Liver (tissue), 9 donors: ENCODE results near the gene ELL3. TPM values are rescaled to one million over a fixed set of nuclear protein-coding genes. Genes with fewer than 3 reads are reported as not detected.

Source experiments
- DNase-seq: peaks from one replicate; pipeline ENCODE4 v3.0.0-alpha.2; 2017; ENCODE audit warnings: low spot score
- H3K27ac ChIP-seq, 2 donors: one replicate each; pipeline ENCODE4 v1.7.0; 2013; ENCODE audit warnings: inconsistent platforms in 2 of 2, low read length in 2 of 2, control low read depth in 1 of 2, low read depth in 1 of 2, mild to moderate bottlenecking in 1 of 2
- H3K27me3 ChIP-seq, 4 donors: one replicate each; pipeline versions ENCODE4 v1.6.1 to v1.7.0; 2013; ENCODE audit warnings: low read length in 3 of 4, inconsistent platforms in 1 of 4, mild to moderate bottlenecking in 1 of 4, moderate library complexity in 1 of 4; ENCODE audit not compliant: control insufficient read depth in 4 of 4, insufficient read depth in 4 of 4
- H3K36me3 ChIP-seq, 4 donors: one replicate each; pipeline versions ENCODE4 v1.6.1 to v1.7.0; 2013; ENCODE audit warnings: low read length in 3 of 4, mild to moderate bottlenecking in 3 of 4, low read depth in 1 of 4, moderate library complexity in 1 of 4; ENCODE audit not compliant: control insufficient read depth in 4 of 4, insufficient read depth in 3 of 4
- H3K4me1 ChIP-seq, 4 donors: one replicate each; pipeline versions ENCODE4 v1.6.1 to v1.7.0; 2013; ENCODE audit warnings: low read length in 3 of 4, mild to moderate bottlenecking in 3 of 4, moderate library complexity in 1 of 4; ENCODE audit not compliant: control insufficient read depth in 4 of 4, insufficient read depth in 4 of 4
- H3K4me3 ChIP-seq, 3 donors: one replicate each; pipeline versions ENCODE4 v1.6.1 to v1.7.0; 2013; ENCODE audit warnings: low read length in 3 of 3, control low read depth in 1 of 3, low read depth in 1 of 3, mild to moderate bottlenecking in 1 of 3
- H3K9ac ChIP-seq, 2 donors: one replicate each; pipeline ENCODE4 v1.7.0; 2013; ENCODE audit warnings: low read length in 2 of 2, mild to moderate bottlenecking in 2 of 2, moderate library complexity in 2 of 2, control low read depth in 1 of 2, low read depth in 1 of 2
- H3K9me3 ChIP-seq, 4 donors: one replicate each; pipeline versions ENCODE4 v1.6.1 to v1.7.0; 2013; ENCODE audit warnings: low read length in 3 of 4; ENCODE audit not compliant: control insufficient read depth in 4 of 4
- EGR1 ChIP-seq, 2 donors: IDR thresholded peaks; 2 replicates each; pipeline ENCODE4 v1.6.1; 2016 to 2018; ENCODE audit warnings: antibody characterized with exemption in 2 of 2, low read depth in 2 of 2
- FOXA1 ChIP-seq: IDR thresholded peaks from 2 replicates; pipeline ENCODE4 v1.6.1; 2016; ENCODE audit warnings: antibody characterized with exemption
- FOXA2 ChIP-seq: IDR thresholded peaks from 2 replicates; pipeline ENCODE4 v1.6.1; 2016; ENCODE audit warnings: antibody characterized with exemption
- GABPA ChIP-seq, 2 donors: IDR thresholded peaks in 1 of 2; conservative IDR thresholded peaks in 1 of 2; 2 replicates each; pipeline ENCODE4 v1.6.1; 2016; ENCODE audit warnings: antibody characterized with exemption in 2 of 2, mild to moderate bottlenecking in 1 of 2, moderate library complexity in 1 of 2
- HNF4A ChIP-seq, 2 donors: conservative IDR thresholded peaks; 2 replicates each; pipeline ENCODE4 v1.6.1; 2016; ENCODE audit warnings: antibody characterized with exemption in 2 of 2, mild to moderate bottlenecking in 2 of 2
- HNF4G ChIP-seq: IDR thresholded peaks from 2 replicates; pipeline ENCODE4 v1.6.1; 2016; ENCODE audit warnings: antibody characterized with exemption
- JUND ChIP-seq, 2 donors: IDR thresholded peaks; 2 replicates each; pipeline ENCODE4 v1.6.1; 2016; ENCODE audit warnings: antibody characterized with exemption in 2 of 2
- NR2F2 ChIP-seq: IDR thresholded peaks from 2 replicates; pipeline ENCODE4 v1.6.1; 2016; ENCODE audit warnings: antibody characterized with exemption
- RAD21 ChIP-seq, 2 donors: IDR thresholded peaks; 2 replicates each; pipeline ENCODE4 v1.6.1; 2016; ENCODE audit warnings: antibody characterized with exemption in 2 of 2, mild to moderate bottlenecking in 2 of 2
- RXRA ChIP-seq, 2 donors: IDR thresholded peaks; 2 replicates each; pipeline ENCODE4 v1.6.1; 2017 to 2018; ENCODE audit warnings: antibody characterized with exemption in 2 of 2, mild to moderate bottlenecking in 1 of 2
- SP1 ChIP-seq: IDR thresholded peaks from 2 replicates; pipeline ENCODE4 v1.6.1; 2018; ENCODE audit warnings: antibody characterized with exemption, mild to moderate bottlenecking
- TAF1 ChIP-seq: conservative IDR thresholded peaks from 2 replicates; pipeline ENCODE4 v1.6.1; 2016; ENCODE audit warnings: antibody characterized with exemption, mild to moderate bottlenecking
- YY1 ChIP-seq: IDR thresholded peaks from 2 replicates; pipeline ENCODE4 v1.6.1; 2016; ENCODE audit warnings: antibody characterized with exemption, mild to moderate bottlenecking
- WGBS: extraction: QIAGEN DNeasy Blood & Tissue Kit; methylation state at CpG from one replicate; pipeline ENCODE4 v1.1.7; 2013; 5-methylcytosine and 5-hydroxymethylcytosine counted together
- polyA plus RNA-seq, 2 donors: library from polyadenylated mRNA; stranded (reverse) in 1 of 2; unstranded in 1 of 2; fragments of 200-250 nt in 1 of 2; fragments of >200 nt in 1 of 2; fragmentation: Nextera tagmentation in 1 of 2; extraction: Ambion mirVana in 1 of 2; gene quantifications; one replicate each; pipeline versions ENCODE4 v1.2.1 to v1.2.3, GENCODE V29; 2013 to 2015
- total RNA-seq, 2 donors: library from RNA; depleted of rRNA; stranded (reverse); fragments of >200 nt; gene quantifications; one replicate each; pipeline ENCODE4 v1.2.3, GENCODE V29; 2014
- TF ChIP-seq, protein P1 (sequence below): IDR thresholded peaks from 2 replicates; pipeline ENCODE4 v1.6.1; 2016; ENCODE audit warnings: antibody characterized with exemption
- TF ChIP-seq, protein P2 (sequence below): fragments of 150-350 bp; IDR thresholded peaks from 2 replicates; pipeline ENCODE4 v1.5.1; 2017; ENCODE audit warnings: improper control_type of control experiment, low read depth, low read length; ENCODE audit not compliant: missing input control
- TF ChIP-seq, protein P3 (sequence below): IDR thresholded peaks from 2 replicates; pipeline ENCODE4 v1.6.1; 2016; ENCODE audit warnings: antibody characterized with exemption
- TF ChIP-seq, protein P4 (sequence below): IDR thresholded peaks from 2 replicates; pipeline ENCODE4 v1.6.1; 2016; ENCODE audit warnings: antibody characterized with exemption, mild to moderate bottlenecking
- donor health status: healthy.
- donor health status: healthy.
- donor health status: healthy.
- donor health status: healthy.
- donor health status: healthy.

ELL3 gene
- total and polyA plus RNA-seq, 4 donors = 0.74 to 1.4 (median 0.90) TPM

DNA sequence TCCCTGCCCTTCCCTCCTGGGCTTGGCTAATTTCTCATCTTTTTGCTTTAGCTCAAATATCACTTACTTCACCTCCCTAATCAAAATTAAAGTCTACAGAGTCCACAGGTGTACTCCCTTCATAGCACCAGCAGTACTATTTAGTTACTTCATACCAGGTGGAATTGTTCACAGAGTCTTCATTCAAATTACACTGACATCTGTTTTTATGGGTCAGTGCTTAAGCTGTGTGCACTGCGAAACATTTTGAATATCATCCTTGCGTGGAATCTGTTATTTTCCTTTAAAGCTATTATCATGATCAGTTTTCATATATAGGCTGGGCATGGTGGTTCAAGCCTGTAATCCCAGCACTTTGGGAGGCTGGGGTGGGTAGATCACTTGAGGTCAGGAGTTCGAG is 12.6 kb upstream of the ELL3 start:
- no peak for DNase-seq
- TF ChIP-seq JUND (IDR thresholded peaks at IDR 0.05) = no peak
- no peak for TF ChIP-seq TAF1
- TF ChIP-seq, protein P1, sequence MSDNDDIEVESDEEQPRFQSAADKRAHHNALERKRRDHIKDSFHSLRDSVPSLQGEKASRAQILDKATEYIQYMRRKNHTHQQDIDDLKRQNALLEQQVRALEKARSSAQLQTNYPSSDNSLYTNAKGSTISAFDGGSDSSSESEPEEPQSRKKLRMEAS = no peak
- no peak for TF ChIP-seq GABPA (IDR thresholded peaks at IDR 0.05 in 1 of 2, conservative IDR thresholded peaks at IDR 0.05 in 1 of 2)
- 98% methylated on average over 3 of the region's 3 CpGs for WGBS
- H3K27ac ChIP-seq = no peak overlapping the region
- H3K9me3 ChIP-seq = no peaks in the 10 kb centered on the region
- no peaks in the 10 kb centered on the region for H3K27me3 ChIP-seq
- H3K9ac ChIP-seq = no peak overlapping the region
- H3K4me3 ChIP-seq = no peak overlapping the region
- peaks cover 0 to 15% (median 11%) of the 10 kb centered on the region in 4 donors for H3K4me1 ChIP-seq
- H3K36me3 ChIP-seq = peaks cover 0 to 8% (median 4%) of the 10 kb centered on the region in 4 donors

DNA sequence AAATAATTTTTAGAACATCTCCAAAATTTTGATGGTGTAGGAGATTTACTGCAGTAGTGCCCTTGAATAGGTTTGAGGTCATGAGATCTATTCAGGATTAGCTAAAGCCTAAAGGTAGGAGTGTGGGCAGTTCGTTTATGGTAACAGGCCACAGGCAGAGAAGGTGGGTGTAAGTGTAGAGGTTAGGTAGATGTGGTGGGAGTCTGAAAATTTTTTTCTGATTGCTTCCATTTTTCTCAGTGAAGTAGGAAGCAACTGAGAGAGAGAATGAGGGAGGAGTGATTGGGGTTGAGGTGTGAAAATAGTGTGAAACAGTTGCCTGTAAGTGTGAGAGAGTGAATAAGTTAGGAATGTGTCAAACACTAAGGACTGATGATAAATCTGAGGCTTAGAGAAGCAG is 2.2 kb upstream of the ELL3 start:
- peaks cover 0 to 3% (median 2%) of the 10 kb centered on the region in 4 donors for H3K36me3 ChIP-seq
- H3K9ac ChIP-seq = no peak overlapping the region
- 89% methylated on average over 1 of the region's 1 CpG for WGBS
- no peaks in the 10 kb centered on the region for H3K27me3 ChIP-seq
- no peak for DNase-seq
- no peak overlapping the region for H3K27ac ChIP-seq
- no peaks in the 10 kb centered on the region for H3K9me3 ChIP-seq
- peaks cover 0 to 19% (median 11%) of the 10 kb centered on the region in 4 donors for H3K4me1 ChIP-seq
- TF ChIP-seq FOXA2 (no peak), SP1 (no peak), EGR1 (IDR thresholded peaks at IDR 0.05; ENCODE audit: low read depth in 2 of 2) (no peak), RAD21 (IDR thresholded peaks at IDR 0.05) (no peak)
- TF ChIP-seq, protein P2, sequence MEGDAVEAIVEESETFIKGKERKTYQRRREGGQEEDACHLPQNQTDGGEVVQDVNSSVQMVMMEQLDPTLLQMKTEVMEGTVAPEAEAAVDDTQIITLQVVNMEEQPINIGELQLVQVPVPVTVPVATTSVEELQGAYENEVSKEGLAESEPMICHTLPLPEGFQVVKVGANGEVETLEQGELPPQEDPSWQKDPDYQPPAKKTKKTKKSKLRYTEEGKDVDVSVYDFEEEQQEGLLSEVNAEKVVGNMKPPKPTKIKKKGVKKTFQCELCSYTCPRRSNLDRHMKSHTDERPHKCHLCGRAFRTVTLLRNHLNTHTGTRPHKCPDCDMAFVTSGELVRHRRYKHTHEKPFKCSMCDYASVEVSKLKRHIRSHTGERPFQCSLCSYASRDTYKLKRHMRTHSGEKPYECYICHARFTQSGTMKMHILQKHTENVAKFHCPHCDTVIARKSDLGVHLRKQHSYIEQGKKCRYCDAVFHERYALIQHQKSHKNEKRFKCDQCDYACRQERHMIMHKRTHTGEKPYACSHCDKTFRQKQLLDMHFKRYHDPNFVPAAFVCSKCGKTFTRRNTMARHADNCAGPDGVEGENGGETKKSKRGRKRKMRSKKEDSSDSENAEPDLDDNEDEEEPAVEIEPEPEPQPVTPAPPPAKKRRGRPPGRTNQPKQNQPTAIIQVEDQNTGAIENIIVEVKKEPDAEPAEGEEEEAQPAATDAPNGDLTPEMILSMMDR = no peak
- H3K4me3 ChIP-seq = no peak overlapping the region

DNA sequence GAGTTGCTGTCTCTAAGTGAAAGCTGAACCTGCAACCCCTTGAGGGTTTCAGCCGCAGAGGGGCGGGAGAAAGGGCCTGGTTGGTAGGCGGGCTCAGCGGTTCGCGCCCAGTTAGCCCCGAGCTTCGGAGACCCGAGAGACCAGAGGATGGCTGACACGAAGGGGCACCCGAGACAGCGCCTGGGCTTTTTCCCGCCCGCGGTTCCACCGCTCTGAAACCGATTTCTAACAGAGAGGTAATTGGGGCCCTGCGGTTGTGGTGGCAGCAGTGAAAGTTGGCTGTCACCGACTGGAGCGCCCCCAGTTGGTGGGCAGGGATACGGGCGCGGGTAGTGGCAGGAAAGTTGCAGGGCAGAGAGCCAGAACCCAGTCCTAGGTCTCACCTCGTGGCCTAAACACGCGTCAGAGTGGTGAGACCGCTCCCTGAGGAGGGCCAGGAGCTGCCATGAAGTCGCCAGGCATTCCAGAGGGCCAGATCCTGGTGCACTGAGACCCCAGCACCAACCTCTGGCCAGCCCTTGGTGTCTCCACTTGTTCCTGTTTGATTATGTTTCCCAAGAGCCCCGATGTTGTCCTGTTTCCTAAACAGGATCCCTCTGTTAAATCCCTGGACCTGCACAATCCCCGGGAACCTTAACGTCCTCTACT is 625 bp upstream of the ELL3 start:
- peaks cover 0 to 19% (median 11%) of the 10 kb centered on the region in 4 donors for H3K4me1 ChIP-seq
- H3K9me3 ChIP-seq = no peaks in the 10 kb centered on the region
- DNase-seq = peak; percentile 83
- WGBS = 1% methylated on average over 31 of the region's 31 CpGs
- H3K9ac ChIP-seq = peak overlapping the region; percentile 42 to 92
- H3K27me3 ChIP-seq = no peaks in the 10 kb centered on the region
- H3K36me3 ChIP-seq = peaks cover 3 to 16% (median 13%) of the 10 kb centered on the region in 4 donors
- peak overlapping the region; percentile 63 to 91 (median 82) for H3K4me3 ChIP-seq
- peak overlapping the region; percentile 84 to 88 for H3K27ac ChIP-seq
- TF ChIP-seq FOXA1 (no peak), EGR1 (IDR thresholded peaks at IDR 0.05; ENCODE audit: low read depth in 2 of 2) (peak in 1 of 2 donors; percentile 53), HNF4A (conservative IDR thresholded peaks at IDR 0.05) (no peak), SP1 (peak; percentile 41), RXRA (IDR thresholded peaks at IDR 0.05) (peak in 1 of 2 donors; percentile 26), NR2F2 (peak; percentile 59), HNF4G (no peak), RAD21 (IDR thresholded peaks at IDR 0.05) (peak; percentile 23 to 35), YY1 (peak; percentile 59), GABPA (IDR thresholded peaks at IDR 0.05 in 1 of 2, conservative IDR thresholded peaks at IDR 0.05 in 1 of 2) (no peak)
- TF ChIP-seq, protein P1 = no peak
- TF ChIP-seq, protein P3, sequence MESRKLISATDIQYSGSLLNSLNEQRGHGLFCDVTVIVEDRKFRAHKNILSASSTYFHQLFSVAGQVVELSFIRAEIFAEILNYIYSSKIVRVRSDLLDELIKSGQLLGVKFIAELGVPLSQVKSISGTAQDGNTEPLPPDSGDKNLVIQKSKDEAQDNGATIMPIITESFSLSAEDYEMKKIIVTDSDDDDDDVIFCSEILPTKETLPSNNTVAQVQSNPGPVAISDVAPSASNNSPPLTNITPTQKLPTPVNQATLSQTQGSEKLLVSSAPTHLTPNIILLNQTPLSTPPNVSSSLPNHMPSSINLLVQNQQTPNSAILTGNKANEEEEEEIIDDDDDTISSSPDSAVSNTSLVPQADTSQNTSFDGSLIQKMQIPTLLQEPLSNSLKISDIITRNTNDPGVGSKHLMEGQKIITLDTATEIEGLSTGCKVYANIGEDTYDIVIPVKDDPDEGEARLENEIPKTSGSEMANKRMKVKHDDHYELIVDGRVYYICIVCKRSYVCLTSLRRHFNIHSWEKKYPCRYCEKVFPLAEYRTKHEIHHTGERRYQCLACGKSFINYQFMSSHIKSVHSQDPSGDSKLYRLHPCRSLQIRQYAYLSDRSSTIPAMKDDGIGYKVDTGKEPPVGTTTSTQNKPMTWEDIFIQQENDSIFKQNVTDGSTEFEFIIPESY = no peak
- TF ChIP-seq, protein P2 = peak; percentile 55
- TF ChIP-seq, protein P4, sequence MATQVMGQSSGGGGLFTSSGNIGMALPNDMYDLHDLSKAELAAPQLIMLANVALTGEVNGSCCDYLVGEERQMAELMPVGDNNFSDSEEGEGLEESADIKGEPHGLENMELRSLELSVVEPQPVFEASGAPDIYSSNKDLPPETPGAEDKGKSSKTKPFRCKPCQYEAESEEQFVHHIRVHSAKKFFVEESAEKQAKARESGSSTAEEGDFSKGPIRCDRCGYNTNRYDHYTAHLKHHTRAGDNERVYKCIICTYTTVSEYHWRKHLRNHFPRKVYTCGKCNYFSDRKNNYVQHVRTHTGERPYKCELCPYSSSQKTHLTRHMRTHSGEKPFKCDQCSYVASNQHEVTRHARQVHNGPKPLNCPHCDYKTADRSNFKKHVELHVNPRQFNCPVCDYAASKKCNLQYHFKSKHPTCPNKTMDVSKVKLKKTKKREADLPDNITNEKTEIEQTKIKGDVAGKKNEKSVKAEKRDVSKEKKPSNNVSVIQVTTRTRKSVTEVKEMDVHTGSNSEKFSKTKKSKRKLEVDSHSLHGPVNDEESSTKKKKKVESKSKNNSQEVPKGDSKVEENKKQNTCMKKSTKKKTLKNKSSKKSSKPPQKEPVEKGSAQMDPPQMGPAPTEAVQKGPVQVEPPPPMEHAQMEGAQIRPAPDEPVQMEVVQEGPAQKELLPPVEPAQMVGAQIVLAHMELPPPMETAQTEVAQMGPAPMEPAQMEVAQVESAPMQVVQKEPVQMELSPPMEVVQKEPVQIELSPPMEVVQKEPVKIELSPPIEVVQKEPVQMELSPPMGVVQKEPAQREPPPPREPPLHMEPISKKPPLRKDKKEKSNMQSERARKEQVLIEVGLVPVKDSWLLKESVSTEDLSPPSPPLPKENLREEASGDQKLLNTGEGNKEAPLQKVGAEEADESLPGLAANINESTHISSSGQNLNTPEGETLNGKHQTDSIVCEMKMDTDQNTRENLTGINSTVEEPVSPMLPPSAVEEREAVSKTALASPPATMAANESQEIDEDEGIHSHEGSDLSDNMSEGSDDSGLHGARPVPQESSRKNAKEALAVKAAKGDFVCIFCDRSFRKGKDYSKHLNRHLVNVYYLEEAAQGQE = no peak
